ENCODE data around the gene GID8. TPM values are rescaled to one million over a fixed set of nuclear protein-coding genes. Genes with fewer than 3 reads are reported as not detected.

Gene GID8
- total and polyA plus RNA-seq, 2 of the 13 experiments (the other 11 are each of a cell fraction or from before 2014, with no cell fraction given) = 39.6 to 59.8 TPM

DNA sequence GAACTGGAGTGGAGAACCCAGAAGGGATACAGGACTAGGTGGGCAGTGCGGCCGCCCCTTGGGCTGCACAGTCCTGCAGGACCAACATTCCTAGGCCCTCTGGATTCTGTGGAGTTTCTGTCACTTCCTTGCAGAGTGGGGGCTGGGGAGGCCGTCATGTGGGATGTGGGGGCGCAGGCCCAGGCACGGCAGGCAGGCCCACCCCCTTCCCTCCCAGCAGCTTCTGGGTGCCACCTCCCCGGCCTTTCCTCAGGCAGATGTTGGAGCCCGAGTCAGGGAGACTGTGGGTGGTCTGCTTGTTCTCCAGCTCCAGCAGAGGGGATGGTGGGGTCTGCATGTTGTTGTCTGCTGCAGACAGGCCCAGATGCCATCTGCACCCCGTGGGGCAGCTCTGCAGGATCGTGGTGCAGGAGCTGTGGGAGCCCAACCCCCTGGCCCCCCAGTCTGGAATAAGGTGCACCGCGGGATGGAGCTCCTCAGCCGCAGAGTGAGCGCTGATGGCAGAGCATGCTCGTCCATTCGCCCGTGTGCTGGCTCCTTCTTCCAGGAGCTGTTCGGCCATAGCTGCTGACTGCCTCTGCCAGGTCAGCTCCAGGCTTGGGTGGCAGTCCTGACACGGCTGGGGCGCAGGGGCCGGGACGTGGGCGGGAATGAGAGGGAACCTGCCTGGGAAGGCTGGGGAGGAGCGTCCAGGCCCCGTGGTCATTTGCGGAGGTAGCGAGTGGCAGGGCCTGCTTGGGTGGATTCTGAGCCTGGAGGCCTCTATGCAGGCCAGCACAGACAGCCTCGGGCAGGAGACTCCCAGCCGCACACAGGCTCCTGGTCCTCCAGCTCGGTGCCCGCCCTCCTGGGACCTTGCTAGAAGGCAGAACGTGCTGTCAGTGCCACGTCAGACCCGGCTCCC is 32.6 kb downstream of the GID8 start (continued):
- TF ChIP-seq, protein P1, sequence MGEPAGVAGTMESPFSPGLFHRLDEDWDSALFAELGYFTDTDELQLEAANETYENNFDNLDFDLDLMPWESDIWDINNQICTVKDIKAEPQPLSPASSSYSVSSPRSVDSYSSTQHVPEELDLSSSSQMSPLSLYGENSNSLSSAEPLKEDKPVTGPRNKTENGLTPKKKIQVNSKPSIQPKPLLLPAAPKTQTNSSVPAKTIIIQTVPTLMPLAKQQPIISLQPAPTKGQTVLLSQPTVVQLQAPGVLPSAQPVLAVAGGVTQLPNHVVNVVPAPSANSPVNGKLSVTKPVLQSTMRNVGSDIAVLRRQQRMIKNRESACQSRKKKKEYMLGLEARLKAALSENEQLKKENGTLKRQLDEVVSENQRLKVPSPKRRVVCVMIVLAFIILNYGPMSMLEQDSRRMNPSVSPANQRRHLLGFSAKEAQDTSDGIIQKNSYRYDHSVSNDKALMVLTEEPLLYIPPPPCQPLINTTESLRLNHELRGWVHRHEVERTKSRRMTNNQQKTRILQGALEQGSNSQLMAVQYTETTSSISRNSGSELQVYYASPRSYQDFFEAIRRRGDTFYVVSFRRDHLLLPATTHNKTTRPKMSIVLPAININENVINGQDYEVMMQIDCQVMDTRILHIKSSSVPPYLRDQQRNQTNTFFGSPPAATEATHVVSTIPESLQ (CRISPR knock-in tag; conservative IDR thresholded peaks at IDR 0.05) = no peak
- TF ChIP-seq ZNF296 (CRISPR knock-in tag; conservative IDR thresholded peaks at IDR 0.05) (no peak), HCFC1 (IDR thresholded peaks at IDR 0.05; ENCODE audit: low read depth, low read length) (0 out of 2 replicates have a peak, but pooled peaks have one; percentile 6), ZFY (CRISPR knock-in tag; IDR thresholded peaks at IDR 0.05) (peak; percentile 72; the same call in 1 of the 2 replicates), ZBTB3 (CRISPR knock-in tag; IDR thresholded peaks at IDR 0.05; ENCODE audit: borderline replicate concordance, low read depth) (no peak), ZBTB42 (CRISPR knock-in tag; IDR thresholded peaks at IDR 0.05) (peak; percentile 61; the same call in 1 of the 2 replicates), ZBTB38 (CRISPR knock-in tag; IDR thresholded peaks at IDR 0.05) (peak; percentile 51; the same call in 1 of the 2 replicates), FOXK1 (CRISPR knock-in tag; IDR thresholded peaks at IDR 0.05; ENCODE audit: borderline replicate concordance, low read depth) (no peak), ZNF20 (CRISPR knock-in tag; IDR thresholded peaks at IDR 0.05) (no peak)
- TF ChIP-seq, protein P2, sequence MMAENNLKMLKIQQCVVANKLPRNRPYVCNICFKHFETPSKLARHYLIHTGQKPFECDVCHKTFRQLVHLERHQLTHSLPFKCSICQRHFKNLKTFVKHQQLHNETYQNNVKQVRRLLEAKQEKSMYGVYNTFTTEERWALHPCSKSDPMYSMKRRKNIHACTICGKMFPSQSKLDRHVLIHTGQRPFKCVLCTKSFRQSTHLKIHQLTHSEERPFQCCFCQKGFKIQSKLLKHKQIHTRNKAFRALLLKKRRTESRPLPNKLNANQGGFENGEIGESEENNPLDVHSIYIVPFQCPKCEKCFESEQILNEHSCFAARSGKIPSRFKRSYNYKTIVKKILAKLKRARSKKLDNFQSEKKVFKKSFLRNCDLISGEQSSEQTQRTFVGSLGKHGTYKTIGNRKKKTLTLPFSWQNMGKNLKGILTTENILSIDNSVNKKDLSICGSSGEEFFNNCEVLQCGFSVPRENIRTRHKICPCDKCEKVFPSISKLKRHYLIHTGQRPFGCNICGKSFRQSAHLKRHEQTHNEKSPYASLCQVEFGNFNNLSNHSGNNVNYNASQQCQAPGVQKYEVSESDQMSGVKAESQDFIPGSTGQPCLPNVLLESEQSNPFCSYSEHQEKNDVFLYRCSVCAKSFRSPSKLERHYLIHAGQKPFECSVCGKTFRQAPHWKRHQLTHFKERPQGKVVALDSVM (CRISPR knock-in tag; IDR thresholded peaks at IDR 0.05) = peak; percentile 55
- TF ChIP-seq, protein P3, sequence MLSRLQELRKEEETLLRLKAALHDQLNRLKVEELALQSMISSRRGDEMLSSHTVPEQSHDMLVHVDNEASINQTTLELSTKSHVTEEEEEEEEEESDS (CRISPR knock-in tag; IDR thresholded peaks at IDR 0.05; ENCODE audit: borderline replicate concordance) = no peak
- TF ChIP-seq, protein P4, sequence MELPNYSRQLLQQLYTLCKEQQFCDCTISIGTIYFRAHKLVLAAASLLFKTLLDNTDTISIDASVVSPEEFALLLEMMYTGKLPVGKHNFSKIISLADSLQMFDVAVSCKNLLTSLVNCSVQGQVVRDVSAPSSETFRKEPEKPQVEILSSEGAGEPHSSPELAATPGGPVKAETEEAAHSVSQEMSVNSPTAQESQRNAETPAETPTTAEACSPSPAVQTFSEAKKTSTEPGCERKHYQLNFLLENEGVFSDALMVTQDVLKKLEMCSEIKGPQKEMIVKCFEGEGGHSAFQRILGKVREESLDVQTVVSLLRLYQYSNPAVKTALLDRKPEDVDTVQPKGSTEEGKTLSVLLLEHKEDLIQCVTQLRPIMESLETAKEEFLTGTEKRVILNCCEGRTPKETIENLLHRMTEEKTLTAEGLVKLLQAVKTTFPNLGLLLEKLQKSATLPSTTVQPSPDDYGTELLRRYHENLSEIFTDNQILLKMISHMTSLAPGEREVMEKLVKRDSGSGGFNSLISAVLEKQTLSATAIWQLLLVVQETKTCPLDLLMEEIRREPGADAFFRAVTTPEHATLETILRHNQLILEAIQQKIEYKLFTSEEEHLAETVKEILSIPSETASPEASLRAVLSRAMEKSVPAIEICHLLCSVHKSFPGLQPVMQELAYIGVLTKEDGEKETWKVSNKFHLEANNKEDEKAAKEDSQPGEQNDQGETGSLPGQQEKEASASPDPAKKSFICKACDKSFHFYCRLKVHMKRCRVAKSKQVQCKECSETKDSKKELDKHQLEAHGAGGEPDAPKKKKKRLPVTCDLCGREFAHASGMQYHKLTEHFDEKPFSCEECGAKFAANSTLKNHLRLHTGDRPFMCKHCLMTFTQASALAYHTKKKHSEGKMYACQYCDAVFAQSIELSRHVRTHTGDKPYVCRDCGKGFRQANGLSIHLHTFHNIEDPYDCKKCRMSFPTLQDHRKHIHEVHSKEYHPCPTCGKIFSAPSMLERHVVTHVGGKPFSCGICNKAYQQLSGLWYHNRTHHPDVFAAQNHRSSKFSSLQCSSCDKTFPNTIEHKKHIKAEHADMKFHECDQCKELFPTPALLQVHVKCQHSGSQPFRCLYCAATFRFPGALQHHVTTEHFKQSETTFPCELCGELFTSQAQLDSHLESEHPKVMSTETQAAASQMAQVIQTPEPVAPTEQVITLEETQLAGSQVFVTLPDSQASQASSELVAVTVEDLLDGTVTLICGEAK (IDR thresholded peaks at IDR 0.05) = no peak
- TF ChIP-seq, protein P4 (CRISPR knock-in tag; IDR thresholded peaks at IDR 0.05) = no peak
